ENCODE measurements around the gene PRR35.

- TF ChIP-seq CTCF (IDR thresholded peaks at IDR 0.05), result no peak
- TF ChIP-seq POLR2A (IDR thresholded peaks at IDR 0.05), result no peak
Measured at GRCh38 chr16:595942-596735, 35.9 kb downstream of the PRR35 start.
